NK-92 treated with Interleukin-12 subunit alpha and Interleukin-12 subunit beta, amount 100 ng/mL, for 24 hours (cell line): ENCODE data around the gene CYB5A.
"Not testable (repeated sequence)": the region's sequence is repeated elsewhere in the genome, so short reads cannot be mapped to it uniquely, and the experiment has no call there.

ENCODE experiments used
- DNase-seq: peaks from one replicate; lab custom pipeline; 2025; lab: John Stamatoyannopoulos, UW

The CYB5A gene

GRCh38 chr18:74294526-74294925 lies 2.8 kb upstream of the CYB5A start:
- DNase-seq, result no peak

- not testable (repeated sequence) for DNase-seq
Observed at GRCh38 chr18:74292982-74293381, 1.2 kb upstream of the CYB5A start.

- no peak for DNase-seq
Observed at GRCh38 chr18:74292541-74292858, 737 bp upstream of the CYB5A start.

GRCh38 chr18:74291472-74291770 lies 342 bp downstream of the CYB5A start:
- no peak for DNase-seq

GRCh38 chr18:74290794-74291471 lies 830 bp downstream of the CYB5A start:
- DNase-seq, result no peak

DNA sequence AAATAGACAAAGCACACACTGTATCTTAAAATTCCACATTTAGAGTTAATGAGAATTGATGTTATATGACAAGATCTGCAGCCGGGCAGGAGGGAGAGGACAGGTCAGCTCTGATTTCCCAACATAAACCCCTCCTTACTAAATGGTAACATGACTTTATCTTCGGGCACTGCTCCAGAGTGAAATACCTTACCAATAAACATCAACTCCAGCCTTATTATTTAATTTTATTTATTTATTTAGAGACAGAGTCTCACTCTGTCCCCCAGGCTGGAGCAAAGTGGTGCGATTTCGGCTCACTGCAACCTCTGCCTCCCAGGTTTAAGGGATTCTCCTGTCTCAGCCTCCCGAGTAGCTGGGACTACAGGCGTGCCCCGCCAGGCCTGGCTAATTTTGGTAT lies 1.7 kb downstream of the CYB5A start:
- DNase-seq, result no peak

- DNase-seq, result no peak
Observed at GRCh38 chr18:74289137-74289536, 2.6 kb downstream of the CYB5A start.

DNA sequence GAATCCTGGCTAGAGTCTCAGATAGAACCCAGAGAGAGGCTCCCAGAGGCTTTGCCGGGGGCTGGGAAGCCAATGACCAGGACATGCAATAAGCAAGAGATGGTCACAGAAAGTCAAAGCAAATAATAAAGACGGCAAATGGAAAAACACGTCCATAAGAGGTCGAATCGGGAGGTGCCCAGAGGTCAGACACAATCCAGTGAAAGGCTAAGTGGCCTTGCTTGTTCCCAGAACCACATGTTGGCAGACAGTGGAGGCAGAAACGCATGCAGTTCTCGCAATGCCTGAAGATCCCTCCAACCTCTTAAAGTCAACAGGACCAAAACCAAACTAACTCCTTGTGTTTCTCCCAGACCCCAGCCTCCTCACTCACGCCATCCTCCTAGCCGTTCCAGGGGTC lies 3.0 kb downstream of the CYB5A start:
- no peak for DNase-seq

DNA sequence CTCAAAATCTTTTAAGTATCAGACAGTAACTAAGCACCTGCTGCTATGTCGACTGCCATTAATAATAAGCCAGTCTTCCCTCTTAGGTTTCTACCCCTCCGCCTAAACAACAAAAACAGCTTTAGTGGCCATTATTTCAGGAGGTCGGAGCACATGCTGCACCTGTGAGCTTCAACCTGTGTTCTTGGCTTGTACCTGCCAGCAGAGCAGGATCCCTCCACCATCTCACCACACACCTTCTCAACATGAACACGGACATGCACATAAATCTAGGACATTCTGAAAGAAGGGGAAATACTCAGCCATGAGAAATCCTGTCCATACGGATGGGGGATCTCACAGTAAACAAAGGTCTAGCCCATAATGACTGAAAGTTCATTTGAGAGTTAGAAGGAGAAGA lies 3.7 kb downstream of the CYB5A start:
- no peak for DNase-seq

- no peak for DNase-seq
Observed at GRCh38 chr18:74286856-74287255, 4.9 kb downstream of the CYB5A start.

- no peak for DNase-seq
Observed at GRCh38 chr18:74286106-74286855, 5.5 kb downstream of the CYB5A start.

DNA sequence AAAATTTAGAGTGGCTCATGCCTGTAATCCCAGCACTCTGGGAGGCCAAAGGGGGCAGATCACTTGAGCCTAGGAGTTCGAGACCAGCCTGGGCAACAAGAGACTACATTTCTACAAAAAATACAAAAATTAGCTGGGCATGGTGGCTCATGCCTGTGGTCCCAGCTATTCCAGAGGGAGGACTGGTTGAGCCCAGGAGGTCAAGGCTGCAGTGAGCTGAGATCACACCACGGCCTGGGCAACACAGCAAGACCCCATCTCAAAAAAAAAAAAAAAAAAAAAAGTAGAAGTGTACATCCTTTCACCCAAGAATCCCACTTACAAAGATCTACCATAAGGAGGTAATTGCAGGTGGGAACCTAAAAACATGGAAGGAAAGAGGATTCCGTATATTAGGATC lies 6.2 kb downstream of the CYB5A start:
- DNase-seq, result not testable (repeated sequence)

- DNase-seq, result no peak
Observed at GRCh38 chr18:74284980-74285355, 6.8 kb downstream of the CYB5A start.

DNA sequence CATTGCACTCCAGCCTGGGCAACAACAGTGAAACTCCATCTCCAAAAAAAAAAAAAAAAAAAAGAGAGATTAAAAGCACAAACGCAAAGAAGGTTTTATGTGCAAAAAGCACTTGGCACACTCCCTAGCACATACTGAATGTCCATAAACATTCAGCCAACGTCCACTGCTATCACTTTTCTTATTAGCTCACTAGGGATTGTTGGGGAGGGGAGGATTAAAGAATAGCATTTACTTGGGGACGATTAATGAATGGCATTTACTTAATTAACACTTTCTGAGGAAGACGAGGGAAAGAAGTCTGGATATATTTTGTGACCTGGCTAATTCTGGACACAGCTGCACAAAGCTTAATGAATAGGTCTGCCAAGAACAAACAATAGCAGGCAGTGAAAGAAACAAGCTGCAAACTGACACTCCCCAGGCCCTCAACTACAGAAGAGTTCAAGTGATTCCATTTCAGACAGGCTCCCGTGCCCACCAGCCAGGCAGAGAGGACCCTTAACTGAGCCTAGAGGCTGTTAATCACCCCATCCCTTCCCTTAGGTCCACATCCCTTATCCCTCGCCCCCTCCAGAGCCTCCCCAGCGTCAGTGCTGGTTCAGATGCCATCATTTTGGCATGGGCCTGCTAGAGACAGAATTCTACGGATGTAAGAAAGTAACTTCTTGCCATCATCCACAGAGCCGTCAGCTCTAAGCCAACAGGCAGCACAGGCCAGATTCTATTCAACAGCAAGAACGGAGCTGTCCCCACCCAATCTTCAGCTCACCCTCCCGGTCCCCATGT lies 7.4 kb downstream of the CYB5A start:
- DNase-seq, result no peak

GRCh38 chr18:74283646-74284045 lies 8.1 kb downstream of the CYB5A start:
- no peak for DNase-seq

GRCh38 chr18:74282755-74283554 lies 8.8 kb downstream of the CYB5A start:
- DNase-seq, result no peak

DNA sequence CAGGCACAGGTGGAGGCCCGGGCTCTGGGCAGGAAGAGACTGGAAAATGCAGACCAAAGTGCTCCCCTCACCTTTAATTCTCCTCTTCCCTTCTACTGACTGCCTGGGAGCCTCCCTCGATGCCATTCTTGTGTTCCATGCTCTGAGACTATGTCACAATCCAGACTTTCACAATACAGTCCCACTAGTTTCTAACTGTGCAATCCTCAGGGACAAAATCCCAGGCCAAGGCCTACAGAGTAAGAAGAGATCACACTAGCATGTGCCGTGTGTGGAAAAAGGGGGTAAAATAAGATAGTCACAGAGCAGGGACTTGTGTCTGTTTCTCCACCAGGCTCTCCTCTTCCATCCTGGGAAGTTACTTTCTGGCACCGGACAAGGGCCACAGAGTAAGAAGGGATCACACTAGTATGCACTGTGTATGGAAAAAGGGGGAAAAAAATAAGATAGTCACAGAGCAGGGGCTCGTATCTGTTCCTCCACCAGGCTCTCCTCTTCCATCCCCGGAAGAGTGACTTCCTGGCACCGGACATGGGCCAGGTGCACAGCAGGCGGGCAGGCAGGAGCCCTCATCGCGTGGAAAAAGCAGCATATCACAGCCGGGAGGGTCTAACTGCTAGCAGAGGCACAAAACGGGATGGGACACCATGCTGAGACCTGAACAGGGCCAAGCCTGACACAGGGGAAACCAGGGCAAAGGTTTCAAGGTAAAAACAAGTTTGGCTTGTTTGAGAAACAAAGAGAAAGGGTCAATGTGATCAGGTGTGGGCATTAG lies 9.6 kb downstream of the CYB5A start:
- DNase-seq, result no peak

DNA sequence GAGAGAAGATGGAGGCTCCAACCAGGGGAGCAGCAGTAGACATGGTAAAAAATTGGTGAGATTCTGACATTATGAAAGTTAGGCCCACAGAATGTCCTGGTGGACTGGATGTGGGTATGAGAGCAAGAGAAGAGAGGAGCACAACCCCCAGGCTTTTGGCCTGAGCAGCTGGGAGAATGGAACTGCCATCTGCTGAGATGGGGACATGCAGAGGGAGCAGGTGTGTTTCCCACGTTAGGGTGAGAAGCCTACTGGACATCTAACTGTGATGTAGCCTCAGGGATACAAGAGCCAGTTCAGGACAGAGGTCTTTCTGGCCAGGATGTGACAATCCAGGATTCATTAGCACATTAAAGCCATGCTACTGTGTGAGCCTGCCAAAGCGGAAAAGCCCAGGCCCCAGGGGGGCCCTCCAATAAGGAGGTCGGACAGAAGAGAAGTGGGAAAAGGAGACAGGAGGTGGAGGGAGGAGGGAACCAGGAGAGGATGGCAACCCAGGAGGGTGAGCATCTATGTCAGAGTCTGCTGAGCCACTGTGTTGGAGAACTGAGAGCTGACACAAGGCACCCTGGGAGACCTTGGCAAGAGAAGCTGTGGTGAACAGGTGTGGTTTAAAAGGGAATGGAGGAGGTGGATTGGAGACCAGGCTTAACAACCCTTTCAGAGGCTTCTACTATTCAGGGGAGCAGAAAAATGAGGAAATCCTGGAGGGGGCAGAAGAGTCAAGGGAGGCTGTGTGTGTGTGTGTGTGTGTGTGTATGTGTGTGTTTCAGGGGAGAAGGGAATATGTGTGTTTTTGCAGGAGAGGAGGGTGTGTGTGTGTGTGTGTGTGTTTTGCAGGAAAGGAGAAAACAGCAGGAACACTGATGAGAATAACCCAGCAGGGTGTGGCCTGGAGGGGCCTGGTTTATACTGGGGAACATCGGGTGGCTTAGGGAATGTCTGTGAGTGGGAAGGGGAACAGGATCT lies 10.5 kb downstream of the CYB5A start:
- no peak for DNase-seq

GRCh38 chr18:74278983-74279382 lies 12.8 kb downstream of the CYB5A start:
- no peak for DNase-seq

DNA sequence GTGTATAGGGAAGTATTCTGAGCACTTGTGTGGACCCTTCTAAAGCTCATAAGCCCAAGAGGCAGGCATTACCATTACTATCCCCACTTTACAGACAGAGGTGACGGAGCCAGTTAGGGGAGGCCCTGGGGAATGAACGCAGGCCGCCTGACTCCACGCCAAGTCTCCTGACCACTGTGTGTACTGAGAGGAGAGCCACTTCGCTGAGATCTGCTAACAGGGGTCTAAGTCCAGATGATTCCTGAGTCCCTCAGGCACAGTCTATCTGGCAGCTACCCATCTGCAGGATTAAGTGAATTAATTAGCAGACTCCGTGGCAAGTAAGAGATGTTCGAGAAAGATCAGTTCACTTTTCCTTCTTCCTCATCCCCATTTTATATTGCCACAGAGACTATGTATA lies 13.7 kb downstream of the CYB5A start:
- no peak for DNase-seq

DNA sequence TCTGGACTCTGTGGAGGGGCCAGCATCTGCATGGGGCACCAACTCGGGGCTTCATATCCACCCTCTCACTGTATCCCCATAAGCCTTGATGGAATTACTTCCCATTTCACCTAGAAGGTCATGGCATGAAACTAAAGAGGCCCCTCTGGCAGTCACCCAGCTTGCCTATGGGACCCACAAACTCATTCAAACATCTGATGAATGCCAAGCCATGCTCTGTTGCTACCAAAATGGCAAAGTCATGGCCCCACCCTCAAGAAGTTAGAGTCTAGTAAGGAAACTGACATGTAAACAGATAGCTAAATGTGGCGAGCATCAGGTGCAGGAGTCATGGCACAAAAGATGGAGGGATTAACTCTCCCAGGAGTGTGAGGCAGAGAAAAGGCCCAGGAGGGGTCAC lies 14.5 kb downstream of the CYB5A start:
- DNase-seq, result no peak
